Measurements from ENCODE around the gene TBCEL.
"Not testable (repeated sequence)": the region's sequence is repeated elsewhere in the genome, so short reads cannot be mapped to it uniquely, and the experiment has no call there.

The TBCEL gene

GRCh38 chr11:121023848-121024751 lies at the start of gene TBCEL:
TSS of gene TBCEL (plus strand) at chr11:121024102. CDS start at chr11:121045691, 21,589 bp downstream.
- DNase-seq (ENCODE audit: low read depth, low spot score) = peak; percentile 94

- DNase-seq (ENCODE audit: low read depth, low spot score) = peak; percentile 28
These were observed 49.4 kb upstream of the TBCEL start for GRCh38 chr11:120974466-120974865.

GRCh38 chr11:120974965-120975364 lies 48.9 kb upstream of the TBCEL start:
- peak; percentile 37 for DNase-seq (ENCODE audit: low read depth, low spot score)

- DNase-seq (ENCODE audit: low read depth, low spot score) = peak; percentile 64
These were observed 46.4 kb upstream of the TBCEL start for GRCh38 chr11:120977266-120978137.

GRCh38 chr11:120978701-120979100 lies 45.2 kb upstream of the TBCEL start:
- no peak for DNase-seq (ENCODE audit: low read depth, low spot score)

- peak; percentile 82 for DNase-seq (ENCODE audit: low read depth, low spot score)
These were observed 38.0 kb upstream of the TBCEL start for GRCh38 chr11:120985718-120986569.

- no peak for DNase-seq (ENCODE audit: low read depth, low spot score)
These were observed 35.3 kb upstream of the TBCEL start for GRCh38 chr11:120988603-120989002.

GRCh38 chr11:120991830-120992686 lies 31.8 kb upstream of the TBCEL start:
- DNase-seq (ENCODE audit: low read depth, low spot score) = no peak

GRCh38 chr11:120994091-120994859 lies 29.6 kb upstream of the TBCEL start:
- DNase-seq (ENCODE audit: low read depth, low spot score) = no peak

GRCh38 chr11:120995184-120995583 lies 28.7 kb upstream of the TBCEL start:
- no peak for DNase-seq (ENCODE audit: low read depth, low spot score)

GRCh38 chr11:120996973-120997372 lies 26.9 kb upstream of the TBCEL start:
- DNase-seq (ENCODE audit: low read depth, low spot score) = no peak

- DNase-seq (ENCODE audit: low read depth, low spot score) = no peak
These were observed 25.3 kb upstream of the TBCEL start for GRCh38 chr11:120998581-120998980.

GRCh38 chr11:121004206-121004840 lies 19.6 kb upstream of the TBCEL start:
- DNase-seq (ENCODE audit: low read depth, low spot score) = peak; percentile 47

- DNase-seq (ENCODE audit: low read depth, low spot score) = no peak
These were observed 17.0 kb upstream of the TBCEL start for GRCh38 chr11:121006922-121007321.

- DNase-seq (ENCODE audit: low read depth, low spot score) = no peak
These were observed 15.4 kb upstream of the TBCEL start for GRCh38 chr11:121008551-121008950.

GRCh38 chr11:121012091-121012490 lies 11.8 kb upstream of the TBCEL start:
- DNase-seq (ENCODE audit: low read depth, low spot score) = no peak

GRCh38 chr11:121018746-121019145 lies 5.2 kb upstream of the TBCEL start:
- DNase-seq (ENCODE audit: low read depth, low spot score) = no peak

- DNase-seq (ENCODE audit: low read depth, low spot score) = not testable (repeated sequence)
These were observed 2.2 kb upstream of the TBCEL start for GRCh38 chr11:121021718-121022117.

GRCh38 chr11:121024989-121025388 lies 1.1 kb downstream of the TBCEL start:
- peak; percentile 13 for DNase-seq (ENCODE audit: low read depth, low spot score)
